ENCODE measurements around the gene MRPS6.

DNA sequence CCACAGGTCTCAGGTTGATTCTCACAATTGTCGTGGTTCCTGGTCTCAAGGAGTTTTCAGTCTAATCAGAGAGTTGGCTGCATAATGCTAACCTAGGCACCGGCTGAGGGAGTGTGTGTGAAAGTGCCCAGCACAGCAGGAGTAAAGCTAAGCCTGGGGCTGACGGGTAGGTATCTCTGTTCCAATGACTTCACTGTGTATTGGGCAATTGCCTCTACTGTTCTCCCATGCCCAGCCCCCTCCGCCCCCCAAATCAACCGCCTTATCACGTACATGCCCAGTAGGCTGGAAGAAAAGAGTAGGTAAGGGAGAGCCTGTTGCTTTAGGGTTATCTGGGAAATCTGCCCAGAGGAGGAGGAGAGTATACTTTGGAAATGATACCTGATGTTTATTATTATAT lies 54.7 kb downstream of the MRPS6 start:
- TF ChIP-seq POLR2A (IDR thresholded peaks at IDR 0.05; ENCODE audit: low read length) (no peak), GATA1 (IDR thresholded peaks at IDR 0.05; ENCODE audit: low read depth, low read length) (no peak)
